ENCODE measurements around the gene FOXN4.

The FOXN4 gene

GRCh38 chr12:109278912-109279311 is 30.2 kb downstream of the FOXN4 start:
- no peak for DNase-seq (ENCODE audit: low read depth)

GRCh38 chr12:109277899-109278762 is 31.0 kb downstream of the FOXN4 start:
- peak; percentile 23 for DNase-seq (ENCODE audit: low read depth)

- no peak for DNase-seq (ENCODE audit: low read depth)
These were observed 31.7 kb downstream of the FOXN4 start for GRCh38 chr12:109277255-109277898.

- no peak for DNase-seq (ENCODE audit: low read depth)
These were observed 32.9 kb downstream of the FOXN4 start for GRCh38 chr12:109276160-109276559.

- no peak for DNase-seq (ENCODE audit: low read depth)
These were observed 33.9 kb downstream of the FOXN4 start for GRCh38 chr12:109275173-109275572.

GRCh38 chr12:109274381-109274780 is 34.7 kb downstream of the FOXN4 start:
- DNase-seq (ENCODE audit: low read depth), result no peak

GRCh38 chr12:109273354-109273753 is 35.7 kb downstream of the FOXN4 start:
- no peak for DNase-seq (ENCODE audit: low read depth)

- no peak for DNase-seq (ENCODE audit: low read depth)
These were observed 37.7 kb downstream of the FOXN4 start for GRCh38 chr12:109271418-109271817.

- no peak for DNase-seq (ENCODE audit: low read depth)
These were observed 38.6 kb downstream of the FOXN4 start for GRCh38 chr12:109270494-109270893.

- DNase-seq (ENCODE audit: low read depth), result no peak
These were observed 39.7 kb downstream of the FOXN4 start for GRCh38 chr12:109269428-109269827.

GRCh38 chr12:109268896-109269295 is 40.2 kb downstream of the FOXN4 start:
- DNase-seq (ENCODE audit: low read depth), result no peak

- no peak for DNase-seq (ENCODE audit: low read depth)
These were observed 41.7 kb downstream of the FOXN4 start for GRCh38 chr12:109267361-109267760.

GRCh38 chr12:109266106-109266879 is 42.8 kb downstream of the FOXN4 start:
- DNase-seq (ENCODE audit: low read depth), result peak; percentile 7

- no peak for DNase-seq (ENCODE audit: low read depth)
These were observed 44.0 kb downstream of the FOXN4 start for GRCh38 chr12:109264943-109265650.

- peak; percentile 60 for DNase-seq (ENCODE audit: low read depth)
These were observed 44.8 kb downstream of the FOXN4 start for GRCh38 chr12:109264095-109264942.

GRCh38 chr12:109263439-109263838 is 45.6 kb downstream of the FOXN4 start:
- DNase-seq (ENCODE audit: low read depth), result no peak

GRCh38 chr12:109261939-109262338 is 47.1 kb downstream of the FOXN4 start:
- DNase-seq (ENCODE audit: low read depth), result no peak

GRCh38 chr12:109261087-109261486 is 48.0 kb downstream of the FOXN4 start:
- DNase-seq (ENCODE audit: low read depth), result no peak

- no peak for DNase-seq (ENCODE audit: low read depth)
These were observed 49.6 kb downstream of the FOXN4 start for GRCh38 chr12:109259545-109259895.

GRCh38 chr12:109258607-109259544 is 50.2 kb downstream of the FOXN4 start:
- no peak for DNase-seq (ENCODE audit: low read depth)
